ENCODE measurements around the gene KIAA0586.
"Not testable (repeated sequence)": the region's sequence is repeated elsewhere in the genome, so short reads cannot be mapped to it uniquely, and the experiment has no call there.

KIAA0586 gene

GRCh38 chr14:58568322-58568721 lies 140.8 kb downstream of the KIAA0586 start:
- no peak for TF ChIP-seq CTCF (conservative IDR thresholded peaks at IDR 0.05; ENCODE audit: control insufficient read depth, insufficient read depth, low read depth, low read length)
- DNase-seq (ENCODE audit: low read depth): no peak
- H3K4me3 ChIP-seq (ENCODE audit: control insufficient read depth, low read depth, low read length): no peak overlapping the region

- H3K4me3 ChIP-seq (ENCODE audit: control insufficient read depth, low read depth, low read length): no peak overlapping the region
- DNase-seq (ENCODE audit: low read depth): no peak
- TF ChIP-seq CTCF (conservative IDR thresholded peaks at IDR 0.05; ENCODE audit: control insufficient read depth, insufficient read depth, low read depth, low read length): no peak
These were observed 143.7 kb downstream of the KIAA0586 start for GRCh38 chr14:58571256-58571655.

- DNase-seq (ENCODE audit: low read depth): peak; percentile 40
- H3K4me3 ChIP-seq (ENCODE audit: control insufficient read depth, low read depth, low read length): no peak overlapping the region
- TF ChIP-seq CTCF (conservative IDR thresholded peaks at IDR 0.05; ENCODE audit: control insufficient read depth, insufficient read depth, low read depth, low read length): no peak
These were observed 144.4 kb downstream of the KIAA0586 start for GRCh38 chr14:58571769-58572472.

GRCh38 chr14:58572473-58572853 lies 144.9 kb downstream of the KIAA0586 start:
- no peak overlapping the region for H3K4me3 ChIP-seq (ENCODE audit: control insufficient read depth, low read depth, low read length)
- TF ChIP-seq CTCF (conservative IDR thresholded peaks at IDR 0.05; ENCODE audit: control insufficient read depth, insufficient read depth, low read depth, low read length): no peak
- DNase-seq (ENCODE audit: low read depth): no peak

GRCh38 chr14:58572863-58573262 lies 145.3 kb downstream of the KIAA0586 start:
- no peak overlapping the region for H3K4me3 ChIP-seq (ENCODE audit: control insufficient read depth, low read depth, low read length)
- no peak for TF ChIP-seq CTCF (conservative IDR thresholded peaks at IDR 0.05; ENCODE audit: control insufficient read depth, insufficient read depth, low read depth, low read length)
- DNase-seq (ENCODE audit: low read depth): no peak

- no peak for DNase-seq (ENCODE audit: low read depth)
- H3K4me3 ChIP-seq (ENCODE audit: control insufficient read depth, low read depth, low read length): no peak overlapping the region
- TF ChIP-seq CTCF (conservative IDR thresholded peaks at IDR 0.05; ENCODE audit: control insufficient read depth, insufficient read depth, low read depth, low read length): peak; percentile 5
These were observed 147.1 kb downstream of the KIAA0586 start for GRCh38 chr14:58574623-58575022.

GRCh38 chr14:58575956-58576355 lies 148.4 kb downstream of the KIAA0586 start:
- no peak overlapping the region for H3K4me3 ChIP-seq (ENCODE audit: control insufficient read depth, low read depth, low read length)
- no peak for TF ChIP-seq CTCF (conservative IDR thresholded peaks at IDR 0.05; ENCODE audit: control insufficient read depth, insufficient read depth, low read depth, low read length)
- no peak for DNase-seq (ENCODE audit: low read depth)

- H3K4me3 ChIP-seq (ENCODE audit: control insufficient read depth, low read depth, low read length); DNase-seq (ENCODE audit: low read depth): not testable (repeated sequence)
These were observed 152.5 kb downstream of the KIAA0586 start for GRCh38 chr14:58580035-58580434.

GRCh38 chr14:58581389-58581788 lies 153.9 kb downstream of the KIAA0586 start:
- DNase-seq (ENCODE audit: low read depth); H3K4me3 ChIP-seq (ENCODE audit: control insufficient read depth, low read depth, low read length): not testable (repeated sequence)
